ELF-1 (cell line): ENCODE data around the gene NDUFA13.

Experiments used
- DNase-seq: peaks from one replicate; pipeline ENCODE4 v3.0.0-alpha.2; 2016; ENCODE audit warnings: low read depth, low spot score

The NDUFA13 gene

GRCh38 chr19:19546751-19547162, 30.7 kb downstream of the NDUFA13 start:
- peak; percentile 34 for DNase-seq

DNA sequence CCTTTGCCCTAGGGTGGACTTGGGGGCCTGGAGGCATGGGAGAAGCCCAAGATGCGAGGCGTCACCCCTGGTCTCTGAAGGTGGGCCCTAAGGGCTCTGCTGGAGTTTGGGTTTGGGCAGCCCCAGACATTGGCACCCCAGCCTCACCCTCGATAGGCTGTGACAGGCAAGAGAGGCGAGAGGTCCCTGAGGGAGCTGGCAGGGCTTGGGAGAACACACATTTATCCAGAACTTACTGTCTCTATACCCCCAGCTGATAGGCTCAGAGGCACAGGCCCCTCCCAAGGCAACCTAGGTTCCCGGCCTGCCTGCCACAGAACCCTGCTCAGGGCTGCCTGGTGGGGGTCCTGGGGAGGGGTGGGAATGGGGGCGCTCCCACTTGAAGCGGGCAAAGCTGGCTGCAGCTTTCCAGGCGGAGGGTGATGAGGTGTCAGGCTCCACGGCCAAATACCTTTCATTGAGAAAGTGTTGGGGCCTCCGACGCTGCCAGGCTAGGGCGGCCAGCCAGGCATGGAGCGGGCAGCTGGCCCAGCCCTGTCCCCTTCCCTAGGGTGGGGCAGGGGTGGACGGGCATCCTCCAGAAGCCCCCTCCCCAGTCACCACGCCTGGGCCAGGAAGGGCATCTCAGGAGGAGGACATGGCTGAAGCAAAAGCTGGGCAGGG, 31.8 kb downstream of the NDUFA13 start:
- DNase-seq, result no peak

GRCh38 chr19:19548915-19549759, 33.1 kb downstream of the NDUFA13 start:
- no peak for DNase-seq

DNA sequence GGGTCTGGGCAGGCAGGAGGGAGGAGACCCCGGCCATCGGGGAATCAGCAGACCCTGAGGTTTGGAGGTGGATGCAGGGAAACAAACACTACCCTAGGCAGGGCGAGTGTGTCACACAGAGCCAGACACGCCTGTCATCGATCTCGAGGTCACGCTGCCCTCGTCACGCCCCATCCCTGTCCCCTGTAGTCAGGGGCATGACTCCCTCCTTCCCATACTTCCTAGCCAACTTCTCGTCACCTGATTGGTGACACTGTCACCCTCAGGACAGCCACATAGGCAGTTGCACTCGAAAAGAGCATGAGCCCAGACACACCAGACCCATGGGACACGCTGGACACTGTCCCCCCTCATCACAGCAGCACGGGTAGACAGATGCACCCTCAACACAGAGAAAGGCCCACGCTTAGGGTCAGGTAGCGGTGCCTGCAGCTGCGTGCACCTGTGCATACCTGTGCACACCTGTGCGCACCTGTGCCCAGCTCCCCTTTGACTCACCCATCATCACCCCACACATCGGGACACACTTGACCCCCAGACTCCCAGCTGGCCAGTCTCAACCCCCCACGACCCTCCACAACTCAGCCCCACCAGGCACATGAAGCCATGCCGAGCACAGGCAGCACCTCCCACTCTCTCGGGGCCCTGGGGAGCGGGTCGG, 33.9 kb downstream of the NDUFA13 start:
- DNase-seq, result no peak

GRCh38 chr19:19550485-19550929, 34.5 kb downstream of the NDUFA13 start:
- DNase-seq, result peak; percentile 47

DNA sequence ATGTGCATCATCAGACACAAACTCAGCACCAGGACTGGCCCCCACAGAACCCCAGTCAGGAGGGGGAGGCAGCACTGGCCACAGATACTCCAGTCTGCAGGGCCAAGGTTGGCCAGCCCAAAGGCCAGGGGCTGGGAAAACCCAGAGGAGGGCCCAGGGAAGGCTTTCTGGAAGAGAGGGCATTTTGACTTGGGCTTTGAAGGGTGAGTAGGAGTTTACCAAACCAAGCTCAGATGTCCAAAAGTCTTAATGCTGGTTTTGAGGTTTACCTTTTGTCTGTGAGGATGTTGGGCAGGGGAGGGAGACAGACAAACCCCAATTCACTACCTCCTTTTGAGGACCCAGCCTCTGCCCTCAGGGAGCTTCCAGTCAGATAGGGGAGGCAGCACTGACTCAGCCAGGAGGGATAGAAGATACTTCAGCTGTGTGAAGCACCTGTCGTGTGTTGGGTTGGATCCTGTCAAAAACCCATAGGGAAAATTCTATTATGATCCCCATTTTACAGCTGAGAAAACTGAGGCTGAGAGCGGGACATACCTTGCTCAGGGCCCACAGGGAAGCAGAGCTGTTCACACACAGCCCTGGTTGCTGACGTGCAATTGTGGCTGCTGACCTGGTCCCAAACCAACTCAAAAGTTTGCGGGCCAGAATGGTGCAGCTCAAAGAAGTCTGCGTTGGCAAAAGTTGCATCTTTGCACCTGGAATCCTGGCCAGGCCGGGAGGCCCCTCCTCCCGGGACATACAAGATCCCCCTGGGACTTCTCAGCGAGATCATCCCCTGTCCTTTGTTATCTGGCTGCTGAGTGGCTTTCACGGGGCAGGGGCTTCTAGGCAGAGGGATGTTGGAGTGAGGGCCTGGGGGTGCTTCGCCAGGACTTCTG, 35.2 kb downstream of the NDUFA13 start:
- DNase-seq, result no peak

- DNase-seq, result peak; percentile 40
Measured at GRCh38 chr19:19551853-19552192, 35.8 kb downstream of the NDUFA13 start.

DNA sequence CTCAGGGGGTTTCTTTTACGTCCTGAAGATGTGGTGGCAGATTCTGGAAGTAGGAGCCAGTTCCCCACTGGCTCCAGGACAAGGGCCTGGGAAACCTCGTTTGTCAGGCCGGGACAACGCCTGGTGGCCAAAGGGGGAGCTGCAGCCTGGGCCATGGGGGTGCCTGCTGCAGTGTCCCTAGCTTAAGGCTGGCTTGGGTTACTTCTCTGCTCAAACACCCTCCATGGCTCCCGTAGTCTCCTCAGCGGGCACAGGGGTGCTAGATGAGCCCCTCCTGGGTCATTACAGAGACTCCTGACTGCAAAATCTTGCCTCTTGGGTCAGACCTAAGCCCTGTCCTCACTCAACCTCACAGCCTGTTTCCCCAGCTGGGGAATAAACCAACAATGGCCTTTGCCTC, 36.8 kb downstream of the NDUFA13 start:
- peak; percentile 67 for DNase-seq

- no peak for DNase-seq
Measured at GRCh38 chr19:19553670-19554069, 37.6 kb downstream of the NDUFA13 start.

DNA sequence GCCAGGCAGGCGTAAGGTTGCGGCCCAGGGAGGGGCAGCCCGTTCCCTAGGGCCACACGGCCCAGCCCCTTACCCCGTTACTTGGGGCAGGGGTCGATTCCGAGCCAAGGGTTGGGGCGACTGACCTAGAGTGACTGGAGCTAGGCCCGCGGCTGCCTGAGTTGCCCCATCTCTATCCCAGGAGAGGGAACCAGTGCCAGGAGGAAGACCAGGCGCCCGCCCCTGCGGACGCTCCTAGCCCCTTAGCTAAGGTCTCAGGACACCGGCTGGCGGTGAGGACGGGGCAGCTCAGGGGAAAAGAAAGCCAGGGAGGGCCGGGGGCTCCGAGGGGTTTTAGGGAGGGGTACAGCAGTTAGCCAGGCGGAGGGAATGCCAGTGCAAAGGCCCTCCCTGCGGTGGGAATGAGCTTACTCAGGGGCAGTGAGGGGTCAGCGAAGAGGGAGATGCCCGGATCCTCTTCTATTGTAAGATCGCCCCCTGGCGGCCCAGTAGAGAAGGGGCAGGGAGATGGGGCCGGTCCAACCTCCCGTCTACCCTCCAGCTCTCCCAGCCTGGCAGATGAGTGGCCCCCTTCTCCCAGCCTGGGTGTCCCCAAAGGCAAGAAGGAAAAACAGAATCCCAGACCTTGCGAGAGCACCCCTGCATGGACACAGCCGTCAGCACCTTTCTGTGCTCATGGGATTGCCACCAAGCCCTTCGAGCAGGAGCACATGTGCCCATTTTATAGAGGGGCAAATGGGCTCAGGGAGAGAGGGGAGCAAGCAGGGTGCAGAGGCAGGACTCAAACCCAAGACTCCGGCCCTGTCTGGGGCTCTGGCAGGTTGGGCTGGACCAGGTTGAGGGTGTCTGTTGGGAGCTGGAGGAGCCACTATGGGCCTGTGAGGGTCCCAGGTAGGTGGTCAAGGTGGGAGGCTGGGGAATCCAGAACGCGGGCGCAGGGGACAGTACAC, 38.3 kb downstream of the NDUFA13 start:
- DNase-seq, result peak; percentile 82

DNA sequence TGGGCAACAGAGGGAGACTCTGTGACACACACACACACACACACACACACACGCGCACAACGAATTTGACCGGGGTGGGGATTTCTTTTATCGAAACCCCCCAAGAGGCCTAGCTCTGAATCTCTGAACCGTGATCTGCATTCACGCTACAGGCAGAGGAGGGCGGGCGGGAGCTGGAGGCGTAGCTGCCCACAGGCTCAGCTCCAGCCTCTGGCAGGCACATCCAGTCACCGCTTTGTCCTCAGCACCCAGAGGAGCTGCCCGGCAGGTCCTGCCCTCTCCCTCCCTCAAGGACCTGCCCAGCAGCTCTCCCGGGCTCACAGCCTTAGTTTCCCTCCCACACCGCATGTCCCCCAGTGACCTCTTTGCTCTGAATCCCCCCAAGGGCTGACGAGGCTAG, 42.0 kb downstream of the NDUFA13 start:
- DNase-seq, result no peak

GRCh38 chr19:19558636-19559035, 42.6 kb downstream of the NDUFA13 start:
- no peak for DNase-seq

GRCh38 chr19:19559931-19560330, 43.9 kb downstream of the NDUFA13 start:
- DNase-seq, result no peak

DNA sequence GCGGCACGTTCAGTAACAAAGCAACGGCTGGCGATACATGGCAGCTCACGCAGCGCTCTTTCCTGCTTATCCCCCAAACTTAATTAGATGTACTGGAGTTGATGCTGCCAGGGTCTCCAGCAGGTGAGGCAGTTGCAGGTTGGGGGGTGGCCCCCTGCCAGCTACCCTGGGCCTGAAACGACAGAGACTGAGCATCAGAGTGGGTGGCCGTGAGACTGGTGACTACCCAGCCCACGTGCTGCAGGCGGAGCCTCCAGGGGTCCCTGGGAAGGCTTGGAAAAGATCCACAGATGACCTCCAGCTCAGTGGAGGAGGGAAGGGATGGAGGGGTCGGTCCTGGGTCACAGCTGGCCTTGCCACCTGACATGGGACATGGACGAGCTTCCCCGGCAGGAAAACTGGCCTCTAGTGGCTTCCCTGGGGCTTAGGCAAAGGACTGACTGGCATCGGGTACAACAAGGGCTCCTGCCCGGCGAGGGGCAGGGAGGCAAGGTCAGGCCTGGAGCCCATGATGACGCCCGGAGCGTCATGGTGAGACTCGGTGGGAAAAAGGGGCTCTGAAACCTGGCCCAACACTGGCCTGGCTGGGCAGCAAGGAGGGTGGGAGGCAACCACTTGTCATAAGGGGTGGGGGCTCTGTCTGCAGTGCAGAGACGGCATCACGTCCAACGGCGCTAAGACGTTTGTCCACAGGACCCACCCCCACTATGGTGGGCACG, 46.1 kb downstream of the NDUFA13 start:
- no peak for DNase-seq

DNA sequence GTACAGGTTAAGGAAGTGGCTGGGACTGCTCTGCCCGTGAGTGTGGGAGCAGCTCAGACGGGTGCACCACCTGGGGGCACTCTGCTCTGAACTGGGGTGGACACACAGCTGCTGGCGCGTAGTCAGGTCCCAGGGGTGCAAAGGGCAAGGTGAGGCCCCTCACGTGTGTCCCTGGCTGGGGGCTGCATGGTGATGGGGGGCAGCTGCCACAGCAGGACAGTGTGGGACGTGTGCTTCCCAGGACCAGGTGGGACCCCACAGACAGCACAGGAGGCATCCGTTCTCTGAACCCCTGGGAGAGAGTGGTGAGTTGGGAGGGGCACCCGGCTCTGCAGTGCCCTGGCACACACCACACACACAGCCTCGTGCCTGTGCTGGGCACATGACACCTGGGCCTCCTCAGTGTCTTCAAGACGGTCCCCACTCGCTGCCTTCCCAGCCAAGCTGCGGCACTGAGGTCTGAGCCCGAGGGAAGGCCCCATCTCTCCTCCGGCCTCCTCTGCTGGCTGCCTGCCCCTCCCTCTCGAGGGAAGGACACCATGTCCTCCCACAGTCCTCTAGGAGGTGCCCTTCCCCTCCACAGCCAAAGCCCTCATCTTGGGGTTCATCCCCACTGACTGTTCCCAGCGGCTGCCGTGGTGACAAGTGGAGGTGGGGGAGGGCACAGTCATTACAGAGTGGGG, 46.8 kb downstream of the NDUFA13 start:
- no peak for DNase-seq

DNA sequence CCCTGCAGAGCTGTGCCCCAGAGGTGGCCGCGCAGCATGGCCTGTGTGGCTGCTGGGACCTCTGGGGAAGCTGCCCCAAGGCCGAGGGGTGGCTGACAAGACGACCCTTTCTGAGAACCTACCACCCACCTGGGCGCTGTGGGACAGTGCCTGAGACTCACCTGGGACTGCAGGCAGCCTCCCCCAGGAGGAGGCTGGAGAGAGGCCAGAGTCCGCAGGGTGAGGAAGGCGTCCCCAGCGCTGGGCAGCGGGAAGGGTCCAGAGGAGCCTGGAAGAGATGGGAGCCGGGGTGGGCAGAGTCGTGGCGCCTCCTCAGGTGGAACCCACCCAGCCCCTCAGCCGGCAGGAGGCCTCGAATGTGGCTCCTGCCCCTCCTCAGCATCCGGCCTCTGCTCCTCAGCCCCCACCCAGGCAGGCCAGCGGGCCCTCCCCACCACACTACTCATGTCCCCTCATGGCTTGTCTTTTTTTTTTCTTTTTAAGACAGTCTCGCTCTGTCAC, 47.4 kb downstream of the NDUFA13 start:
- no peak for DNase-seq

DNA sequence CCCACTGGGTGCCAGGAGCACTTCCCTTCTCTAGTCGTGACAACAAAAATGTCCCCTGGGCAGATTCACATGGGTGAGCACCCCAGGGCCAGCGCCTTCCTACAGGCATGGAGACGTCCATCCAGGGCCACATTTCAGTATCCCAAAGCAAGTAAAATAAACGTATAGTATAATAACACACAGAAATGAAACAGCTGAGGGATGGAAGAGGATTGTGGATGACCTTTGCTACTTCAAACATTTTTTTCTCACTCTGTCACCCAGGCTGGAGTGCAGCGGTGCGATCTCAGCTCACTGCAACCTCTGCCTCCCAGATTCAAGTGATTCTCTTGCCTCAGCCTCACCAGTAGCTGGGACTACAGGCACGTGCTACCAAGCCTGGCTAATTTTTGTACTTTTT, 50.3 kb downstream of the NDUFA13 start:
- DNase-seq, result no peak

- no peak for DNase-seq
Measured at GRCh38 chr19:19567391-19567790, 51.4 kb downstream of the NDUFA13 start.
